ENCODE measurements around the gene GLRX2.

Gene GLRX2

DNA sequence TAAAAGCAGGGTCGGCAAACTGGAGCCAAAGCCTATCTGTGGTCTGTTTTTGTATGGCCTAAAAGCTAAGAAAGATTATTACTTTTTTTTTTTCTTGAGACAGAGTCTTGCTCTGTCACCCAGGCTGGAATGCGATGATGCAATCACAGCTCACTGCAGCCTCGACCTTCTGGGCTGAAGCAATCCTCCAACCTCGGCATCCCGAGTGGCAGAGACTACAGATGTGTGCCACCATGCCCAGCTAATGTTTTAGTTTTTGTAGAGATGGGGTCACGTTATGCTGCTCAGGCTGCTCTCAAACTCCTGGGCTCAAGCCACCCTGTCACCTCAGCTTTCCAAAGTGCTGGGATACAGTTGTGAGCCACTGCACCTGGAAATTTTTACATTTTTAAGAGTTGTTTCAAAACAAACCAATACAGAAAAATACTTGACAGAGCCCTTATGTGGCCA is 6.5 kb upstream of the GLRX2 start:
- DNase-seq: no peak

DNA sequence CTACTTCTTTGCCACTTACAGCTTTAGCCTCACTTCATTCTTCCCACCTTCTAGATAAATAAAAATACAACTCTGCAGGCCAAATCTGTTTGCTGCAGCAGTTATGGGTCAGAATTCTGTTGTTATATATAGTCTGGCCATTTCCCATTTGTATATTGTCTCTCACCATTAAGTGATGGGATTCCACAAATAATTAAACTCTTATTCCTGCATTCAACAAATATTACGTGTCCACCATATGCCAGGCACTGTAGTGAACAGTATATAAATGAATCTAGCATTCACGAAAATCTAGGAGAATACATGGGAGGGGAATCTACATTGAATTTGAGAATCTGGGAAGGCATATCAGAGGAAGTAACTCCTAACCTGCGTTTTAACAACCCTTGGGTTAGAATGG is 5.7 kb upstream of the GLRX2 start:
- DNase-seq: no peak

DNA sequence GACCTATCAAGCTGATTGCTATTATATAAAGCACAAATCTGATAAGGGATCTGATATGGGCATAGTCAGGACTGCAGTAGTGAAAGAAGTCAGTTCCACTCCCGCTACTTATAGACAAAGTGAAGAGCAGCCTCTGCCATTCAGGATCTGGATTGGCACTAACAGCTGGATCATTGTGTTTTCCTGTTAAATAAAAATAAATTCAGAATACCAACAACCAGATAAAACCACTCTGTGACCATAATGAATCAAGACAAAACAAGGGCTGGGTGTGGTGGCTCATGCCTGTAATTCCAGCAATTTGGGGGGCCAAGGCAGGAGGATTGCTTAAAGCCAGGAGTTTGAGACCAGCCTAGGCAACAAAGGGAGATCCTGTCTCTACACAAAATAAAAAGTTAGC is 5.0 kb upstream of the GLRX2 start:
- DNase-seq: no peak

DNA sequence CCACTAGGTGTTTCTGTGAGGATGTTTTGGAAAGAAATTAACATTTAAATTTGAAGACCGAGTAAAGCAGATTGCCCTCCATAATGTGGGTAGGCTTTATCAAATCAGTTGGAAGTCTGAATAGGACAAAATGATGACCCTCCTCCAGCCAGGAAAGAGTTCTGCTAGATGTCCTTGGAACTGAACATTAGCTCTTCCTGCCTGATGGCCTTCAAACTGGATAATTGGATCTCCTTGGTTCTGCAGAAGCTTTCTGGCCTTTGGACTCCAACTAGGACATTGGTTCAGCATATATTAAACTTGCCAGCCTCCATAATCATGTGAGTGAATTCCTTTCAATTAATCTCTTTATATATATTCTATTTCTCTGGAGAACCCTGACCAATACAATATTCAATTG is 4.4 kb upstream of the GLRX2 start:
- DNase-seq: no peak

DNA sequence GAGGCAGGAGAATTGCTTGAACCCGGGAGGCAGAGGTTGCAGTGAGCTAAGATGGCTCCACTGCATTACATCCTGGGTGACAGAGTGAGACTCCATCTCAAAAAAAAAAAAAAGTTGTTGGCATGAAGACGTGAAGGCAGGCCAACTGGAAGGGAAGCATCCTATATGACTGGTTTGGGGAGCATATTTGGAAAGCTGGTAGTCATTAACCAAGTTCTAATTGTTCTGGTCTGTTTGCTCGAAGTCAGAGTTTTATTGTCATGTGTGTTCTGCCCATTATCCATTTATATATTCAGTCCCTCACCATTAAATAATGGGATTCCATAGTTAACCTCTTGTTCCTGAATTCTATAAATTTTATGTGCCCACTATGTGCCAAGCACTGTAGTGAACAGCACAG is 3.3 kb upstream of the GLRX2 start:
- no peak for DNase-seq

DNA sequence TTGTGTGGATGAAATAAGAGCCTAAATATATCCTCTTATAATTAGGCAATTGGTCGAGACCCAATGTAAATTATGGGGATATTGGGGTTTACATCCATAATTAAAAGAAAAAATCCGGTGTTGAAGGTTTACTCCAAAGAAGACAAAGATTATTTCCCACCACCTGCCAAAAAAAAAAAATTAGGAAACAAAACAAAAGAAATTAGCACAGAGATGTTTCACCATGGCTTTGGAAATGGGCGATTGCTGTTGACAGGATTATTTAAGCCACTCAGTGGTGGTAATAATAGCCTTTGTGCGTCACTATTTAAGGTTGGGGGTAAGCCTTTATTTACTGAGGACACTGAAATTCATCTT is 585 bp upstream of the GLRX2 start:
- peak; percentile 25 for DNase-seq

DNA sequence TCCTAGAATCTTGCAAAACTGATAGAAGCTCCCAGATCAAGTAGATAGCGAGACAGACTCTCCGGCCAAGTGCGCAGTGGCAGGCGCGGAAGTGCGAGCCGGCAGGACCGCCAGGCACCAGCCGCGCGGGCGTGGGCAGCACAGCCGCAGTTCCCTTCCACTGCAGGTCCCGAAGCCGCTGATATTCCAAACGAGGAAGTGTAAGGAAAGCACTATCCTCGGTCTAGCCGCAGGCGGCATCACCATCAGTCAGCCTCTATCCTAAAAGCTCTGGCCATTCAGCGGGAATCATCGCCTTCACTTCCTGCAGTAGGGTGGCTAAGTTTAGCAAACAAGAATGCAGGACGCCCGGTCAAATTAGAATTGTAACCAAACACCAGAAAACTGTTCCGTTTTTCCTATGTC is 710 bp downstream of the GLRX2 start:
- peak; percentile 53 for DNase-seq

DNA sequence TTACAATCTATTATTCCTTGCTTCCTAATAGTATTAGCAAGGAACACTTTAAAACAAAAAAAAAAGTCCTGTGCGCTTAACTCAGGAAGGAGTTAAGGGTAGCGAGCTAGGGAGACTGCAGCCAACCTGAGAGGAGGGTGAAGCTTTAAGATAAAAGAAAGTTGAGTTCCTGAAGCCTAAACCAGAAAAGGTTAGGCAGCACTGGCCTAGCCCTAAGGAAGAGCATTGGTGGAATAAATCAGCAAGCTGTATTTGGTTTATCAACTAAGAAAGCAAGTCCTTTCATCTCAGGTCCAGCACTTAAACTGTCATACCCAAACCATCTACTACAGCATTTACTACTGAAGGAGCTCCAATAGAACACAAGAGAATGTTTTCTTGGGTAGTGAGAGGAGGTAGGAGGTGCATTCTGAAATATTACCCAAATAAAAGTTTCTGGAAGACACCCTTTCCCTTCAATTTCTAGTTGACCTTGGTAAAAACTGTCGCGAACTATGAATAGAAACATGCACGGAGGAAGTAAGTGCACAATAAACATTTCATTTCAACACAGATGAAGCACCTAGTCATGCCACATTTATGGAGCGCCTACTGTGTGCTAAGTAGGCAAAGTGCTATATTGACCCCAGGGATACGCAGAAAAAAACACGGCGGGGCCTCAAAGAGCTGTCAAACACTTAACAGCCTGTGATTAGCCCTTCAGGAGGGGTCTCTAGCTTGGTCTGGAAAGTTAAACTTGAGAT is 1.3 kb downstream of the GLRX2 start:
- no peak for DNase-seq

DNA sequence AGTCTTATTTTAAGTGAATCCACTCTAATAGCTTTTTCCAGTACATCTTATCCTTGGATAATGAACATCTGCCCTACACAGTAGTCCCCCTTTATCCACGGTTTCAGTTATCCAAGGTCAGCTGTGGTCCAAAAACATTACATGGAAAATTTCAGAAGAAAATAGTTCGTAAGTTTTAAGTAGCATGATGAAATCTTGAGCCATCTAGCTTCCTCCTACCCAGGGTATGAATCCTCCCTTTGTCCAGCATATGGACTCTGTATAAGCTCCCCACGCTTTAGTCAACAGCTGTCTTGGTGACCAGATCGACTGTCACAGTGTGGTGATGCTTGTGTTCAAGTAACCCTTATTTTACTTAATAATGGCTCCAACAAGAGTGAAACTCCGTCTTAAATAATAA is 2.6 kb downstream of the GLRX2 start:
- no peak for DNase-seq

DNA sequence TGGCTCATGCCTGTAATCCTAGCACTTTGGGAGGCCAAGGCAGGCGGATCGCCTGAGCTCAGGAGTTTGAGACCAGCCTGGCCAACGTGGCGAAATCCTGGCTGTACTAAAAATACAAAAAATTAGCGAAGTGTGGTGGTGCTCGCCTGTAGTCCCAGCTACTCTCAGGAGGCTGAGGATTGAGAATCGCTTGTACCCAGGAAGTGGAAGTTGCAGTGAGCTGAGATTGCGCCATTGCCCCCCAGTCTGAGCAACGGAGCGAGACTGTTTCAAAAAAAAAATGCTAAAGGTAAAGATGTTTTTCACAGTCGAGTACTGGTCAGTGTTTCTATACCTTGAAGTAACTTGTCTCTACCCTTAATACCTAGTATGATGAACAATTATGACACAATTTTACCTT is 11.1 kb downstream of the GLRX2 start:
- DNase-seq: no peak

DNA sequence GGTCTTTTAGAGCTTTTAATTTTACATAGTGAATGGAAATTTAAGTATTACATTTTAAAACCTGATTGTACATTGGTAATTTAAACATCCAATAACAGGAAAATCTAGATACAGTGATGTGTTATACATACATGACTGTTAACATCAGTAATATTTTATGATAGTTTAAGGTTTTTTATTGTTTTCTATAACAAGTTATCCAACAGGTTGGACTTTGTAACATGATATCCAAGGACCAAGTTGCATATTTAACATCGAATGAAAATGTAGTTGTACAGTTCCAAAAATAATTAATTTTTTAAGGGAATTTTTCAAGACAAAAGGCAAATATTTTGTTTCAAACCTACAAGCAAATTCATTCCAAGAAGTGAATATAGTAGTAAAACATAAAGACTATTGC is 14.3 kb downstream of the GLRX2 start:
- DNase-seq: no peak

DNA sequence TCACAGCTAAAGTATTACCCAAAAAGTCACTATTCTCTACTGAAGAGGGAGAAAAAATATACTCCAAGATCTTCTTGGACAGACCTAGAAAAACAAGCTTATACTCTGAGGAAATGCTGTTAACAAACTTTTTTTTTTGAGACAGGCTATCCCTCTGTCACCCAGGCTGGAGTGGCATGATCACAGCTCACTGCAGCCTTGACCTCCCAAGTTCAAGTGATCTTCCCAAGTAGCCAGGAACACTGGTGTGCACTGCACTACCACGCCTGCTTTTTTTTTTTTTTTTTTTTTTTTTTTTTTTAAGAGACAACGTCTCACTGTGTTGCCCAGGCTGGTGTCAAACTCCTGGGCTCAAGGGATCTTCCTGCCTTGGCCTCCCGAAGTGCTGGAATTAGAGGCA is 17.3 kb downstream of the GLRX2 start:
- DNase-seq: no peak

DNA sequence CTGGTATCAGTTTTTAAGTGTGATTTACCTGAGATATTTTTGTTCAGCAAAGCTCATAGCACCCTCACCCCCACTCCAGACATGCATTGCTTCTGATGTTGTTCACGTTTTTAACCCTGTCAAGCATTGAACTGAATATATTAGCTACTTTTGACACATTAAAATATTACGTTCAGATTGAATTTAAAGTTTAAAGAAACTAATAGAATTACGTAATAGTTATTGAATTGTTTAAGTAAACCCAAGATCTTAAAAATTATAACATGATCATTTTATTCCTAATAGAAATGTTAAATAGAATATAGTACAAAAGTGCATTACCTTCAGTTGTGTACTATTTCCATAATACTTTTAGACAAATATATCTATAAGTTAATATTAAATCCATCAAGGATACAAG is 18.9 kb downstream of the GLRX2 start:
- DNase-seq: no peak

DNA sequence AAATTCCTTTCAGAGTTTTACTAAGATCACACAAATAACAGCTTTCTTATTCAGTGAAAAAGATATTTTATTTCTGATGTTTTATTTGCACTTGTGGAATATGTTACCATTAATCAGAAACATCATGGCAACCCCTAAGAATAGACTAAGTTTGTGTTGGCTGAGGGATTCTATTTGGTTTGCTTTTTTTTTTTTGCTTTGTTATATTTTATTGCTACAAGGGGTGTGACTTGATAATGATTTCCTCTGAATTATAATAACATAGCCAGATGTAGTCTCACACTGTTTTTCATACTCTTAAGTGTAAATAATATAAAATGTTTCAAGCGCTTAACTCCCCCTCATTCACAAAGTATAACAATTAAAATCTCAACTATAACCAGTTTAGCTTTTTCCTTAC is 20.0 kb downstream of the GLRX2 start:
- DNase-seq: no peak

DNA sequence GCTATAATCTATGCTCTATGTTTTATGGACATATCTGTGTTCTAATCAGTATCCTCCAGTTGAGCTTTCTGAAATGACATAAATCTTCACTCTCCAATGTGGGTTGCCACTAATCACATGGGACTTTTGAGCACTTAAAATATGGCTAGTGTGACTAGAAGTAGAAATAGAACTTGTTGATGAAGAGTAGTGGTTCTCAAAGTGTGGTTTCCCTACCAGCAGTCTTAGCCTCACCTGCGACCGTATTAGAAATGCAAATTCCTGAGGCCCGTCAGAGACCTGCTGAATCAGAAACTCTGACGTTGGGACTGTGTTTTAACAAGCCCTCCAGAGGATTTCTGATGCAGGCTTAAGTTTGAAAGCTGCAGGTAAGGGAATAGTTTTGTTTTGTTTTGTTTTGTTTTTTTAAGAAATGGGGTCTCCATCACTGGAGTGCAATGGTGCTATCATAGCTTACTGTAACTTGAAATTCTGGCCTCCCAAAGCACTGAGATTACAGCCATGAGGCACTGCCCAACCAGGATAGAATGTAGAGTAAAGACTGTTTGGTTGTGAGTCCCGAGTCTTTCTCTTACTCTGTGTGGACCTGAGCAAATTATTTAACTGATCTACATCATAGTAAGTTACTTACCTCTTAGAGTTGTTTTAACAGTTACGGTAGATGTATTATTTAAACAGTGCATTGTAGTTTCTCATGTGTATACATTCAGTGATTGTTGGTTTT is 21.7 kb downstream of the GLRX2 start:
- DNase-seq: no peak

DNA sequence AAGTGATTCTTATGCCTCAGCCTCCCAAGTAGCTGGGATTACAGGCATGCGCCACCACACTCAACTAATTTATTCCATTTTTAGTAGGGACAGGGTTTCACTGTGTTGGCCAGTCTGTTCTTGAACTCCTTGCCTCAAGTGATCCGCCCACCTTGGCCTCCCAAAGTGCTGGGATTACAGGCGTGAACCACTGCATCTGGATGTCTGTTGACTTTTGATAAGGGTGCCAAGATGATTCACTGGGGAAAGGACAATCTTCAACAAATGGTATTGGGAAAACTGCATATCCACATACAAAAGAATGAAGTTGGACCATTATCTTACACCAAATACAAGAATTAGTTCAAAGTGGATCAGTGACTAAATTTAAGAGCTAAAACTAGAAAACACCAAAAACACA is 26.0 kb downstream of the GLRX2 start:
- DNase-seq: no peak

DNA sequence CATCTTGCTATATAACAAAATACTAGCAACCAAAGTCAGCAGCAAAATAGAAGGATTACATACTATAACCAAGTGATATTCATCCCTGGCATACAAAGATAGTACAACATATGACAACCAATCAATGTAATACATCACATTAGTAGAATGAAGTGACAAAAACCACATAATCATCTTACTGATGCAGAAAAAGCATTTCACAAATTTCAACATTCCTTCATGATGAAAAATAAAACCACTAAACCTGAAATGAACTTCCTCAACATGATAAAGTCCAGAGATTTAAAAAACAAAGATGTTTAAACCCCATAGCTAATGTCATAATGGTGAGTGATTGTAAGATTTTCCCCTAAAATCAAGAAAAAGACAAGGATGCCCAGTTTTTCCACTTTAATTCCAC is 27.2 kb downstream of the GLRX2 start:
- DNase-seq: no peak

DNA sequence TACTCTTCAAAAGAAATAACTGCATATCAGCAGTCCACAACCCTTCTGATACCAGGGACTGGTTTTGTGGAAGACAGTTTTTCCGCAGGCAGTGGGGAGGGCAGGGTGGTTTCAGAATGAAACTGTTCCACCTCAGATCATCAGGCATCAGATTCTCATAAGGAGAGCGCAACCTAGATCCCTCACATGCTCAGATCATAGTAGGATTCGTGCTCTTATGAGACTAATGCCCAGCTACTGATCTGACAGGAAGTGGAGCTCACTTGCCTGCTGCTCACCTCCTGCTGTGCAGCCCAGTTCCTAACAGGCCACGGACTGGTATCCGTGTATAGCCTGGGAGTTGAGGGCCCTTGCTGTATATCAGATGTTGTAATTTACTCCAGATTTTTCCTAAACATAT is 34.3 kb downstream of the GLRX2 start:
- DNase-seq: no peak

DNA sequence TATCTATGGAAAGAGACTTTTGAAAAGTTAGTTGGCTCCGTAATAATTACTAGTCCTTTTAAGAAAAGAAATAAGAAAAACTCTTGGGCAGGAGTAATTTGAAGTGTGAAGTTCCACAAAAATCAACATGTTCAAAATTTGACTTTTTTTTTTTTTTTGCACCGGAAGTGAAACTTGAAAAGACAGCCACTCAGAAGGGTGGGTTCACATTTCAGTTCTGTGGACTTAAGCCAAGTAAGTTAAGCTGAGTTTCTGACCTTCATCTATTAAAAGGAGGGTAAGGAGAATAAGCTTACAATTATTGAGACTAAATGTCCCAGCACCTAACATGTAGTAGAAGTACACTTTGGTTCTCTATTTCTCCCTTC is 34.8 kb downstream of the GLRX2 start:
- no peak for DNase-seq

DNA sequence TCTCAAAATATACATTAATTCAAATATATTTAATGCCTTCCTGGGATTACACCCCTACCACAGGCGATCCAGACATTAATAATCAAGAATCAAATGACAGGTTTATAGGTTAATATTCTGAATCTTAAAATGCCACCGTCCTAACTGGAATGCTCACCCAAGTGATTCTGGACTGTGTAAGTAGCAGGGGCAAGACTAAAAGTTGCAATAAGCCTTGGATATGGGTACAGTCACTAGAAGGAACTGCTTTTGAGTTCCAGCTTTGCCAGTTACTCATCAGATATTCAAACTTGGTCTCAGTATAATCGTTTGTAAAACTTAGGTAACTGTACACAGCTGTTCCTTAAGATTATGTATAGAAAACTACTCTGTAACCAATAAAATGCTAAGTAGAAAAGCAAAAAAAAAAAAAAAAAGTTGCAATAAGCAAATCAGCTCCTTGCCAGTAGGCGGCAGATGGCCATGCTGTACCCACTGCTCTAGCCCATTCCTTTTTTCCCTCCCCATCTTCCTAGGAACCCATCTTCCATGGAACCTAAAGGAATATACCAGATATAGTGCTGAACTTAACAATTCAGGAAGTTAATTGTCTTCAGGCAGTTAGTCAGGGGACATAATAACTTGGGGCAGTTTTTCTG is 35.3 kb downstream of the GLRX2 start:
- DNase-seq: no peak

DNA sequence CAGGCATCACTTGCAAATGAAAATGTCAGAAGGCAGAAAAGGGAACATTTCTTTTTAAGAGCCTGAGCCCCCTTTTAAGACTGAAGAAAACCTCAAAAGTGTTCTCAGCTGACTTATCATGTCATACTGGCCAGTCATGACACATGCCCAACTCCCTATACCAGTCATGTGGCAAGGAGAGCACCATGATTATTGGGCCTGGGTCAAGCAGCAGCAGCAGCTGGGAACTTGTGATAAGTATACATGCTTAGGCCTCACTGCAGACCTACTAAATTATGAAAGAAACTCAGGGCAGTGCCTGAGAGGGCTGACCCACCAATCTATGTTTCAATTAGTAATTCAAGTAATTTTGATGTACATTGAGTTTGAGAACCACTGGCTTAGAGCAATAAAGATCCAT is 37.2 kb downstream of the GLRX2 start:
- DNase-seq: no peak

DNA sequence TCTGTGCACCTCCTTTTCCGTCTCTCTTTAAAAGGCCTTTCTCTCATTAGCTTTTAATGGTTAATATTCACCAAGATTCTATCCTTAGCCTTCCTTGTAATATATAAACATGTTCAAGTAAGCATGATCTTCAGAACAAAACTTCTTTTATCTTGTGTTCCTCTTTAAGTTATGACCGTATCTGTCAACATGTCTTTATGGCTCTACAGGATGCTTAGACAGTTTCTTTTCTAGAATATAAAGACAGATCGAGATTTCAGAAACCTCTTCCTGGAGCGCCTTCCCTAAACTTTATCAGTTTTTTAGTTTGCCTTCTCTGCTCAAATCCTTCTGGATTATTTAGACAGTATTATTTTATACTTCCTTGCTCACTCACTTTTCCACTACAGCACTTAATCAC is 38.6 kb downstream of the GLRX2 start:
- DNase-seq: no peak

DNA sequence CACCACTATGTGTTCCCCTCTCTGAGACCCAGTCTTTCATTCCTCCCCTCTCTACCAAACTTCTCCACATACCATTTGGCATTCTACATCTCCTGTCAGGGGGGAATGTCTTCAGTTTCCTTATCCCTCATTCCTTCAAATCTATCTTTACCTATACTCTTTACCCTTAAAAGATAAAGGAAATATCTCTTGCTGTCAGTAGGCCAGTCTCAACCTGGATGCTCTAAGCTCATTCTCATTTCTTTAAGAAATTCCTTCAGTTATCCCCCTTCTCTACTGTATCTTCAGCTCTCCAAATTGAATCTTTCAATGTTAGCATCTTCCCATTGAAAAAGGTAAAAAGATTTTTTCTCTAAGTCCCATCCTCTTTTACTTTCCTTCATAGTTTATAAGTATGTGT is 39.3 kb downstream of the GLRX2 start:
- no peak for DNase-seq

DNA sequence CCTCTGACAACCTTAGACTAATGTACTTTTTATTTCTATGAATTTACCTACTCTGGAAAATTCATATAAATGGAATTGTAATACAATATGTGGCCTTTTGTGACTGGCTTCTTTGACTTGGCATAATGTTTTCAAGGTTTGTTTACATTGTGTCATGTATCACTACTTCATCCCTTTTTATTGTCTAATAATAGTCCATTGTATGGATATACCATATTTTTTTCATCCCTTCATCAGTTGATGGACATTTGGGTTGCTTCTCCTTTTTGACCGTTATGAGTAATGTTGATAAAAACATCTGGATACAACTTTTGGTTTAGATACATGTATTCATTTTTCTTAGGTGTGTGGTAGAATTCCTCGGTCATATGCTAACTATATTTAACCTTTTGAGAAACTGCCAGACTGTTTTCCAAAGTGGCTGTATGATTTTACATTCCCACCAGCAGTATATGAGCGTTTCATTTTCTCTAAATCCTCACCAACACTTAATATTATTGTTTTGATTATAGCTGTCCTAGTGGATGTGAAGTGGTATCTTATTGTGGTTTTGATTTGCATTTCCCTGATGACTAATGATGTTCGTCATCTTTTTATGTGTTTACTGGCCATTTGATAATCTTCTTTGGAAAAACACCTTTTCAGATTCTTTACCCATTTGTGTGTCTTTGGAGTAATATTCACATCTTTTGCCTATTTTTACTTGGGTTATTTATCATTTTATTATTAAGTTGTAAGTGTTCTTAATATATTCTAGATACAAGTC is 42.3 kb downstream of the GLRX2 start:
- DNase-seq: no peak
